PC-9 (cell line): ENCODE data around the gene MVB12B. TPM values are rescaled to one million over a fixed set of nuclear protein-coding genes. Genes with fewer than 3 reads are reported as not detected.

Source experiments
- BruUV-seq: library from RNA; stranded (reverse); fragments of 400-500 nt; replicated peaks from 2 replicates; lab custom pipeline; 2021; lab: Mats Ljungman, UMichigan
- CTCF ChIA-PET: fragments of 300-600 bp; sonication (Branson Sonifier 250); formaldehyde crosslinking; loops from one replicate; lab custom pipeline; 2022; ENCODE audit warnings: antibody characterized with exemption; lab: Charles Lee
- POLR2A ChIA-PET: fragments of 300-600 bp; sonication (Branson Sonifier 250); formaldehyde crosslinking; loops from one replicate; lab custom pipeline; 2022; ENCODE audit warnings: antibody characterized with exemption; ENCODE audit not compliant: unreplicated experiment; lab: Charles Lee
- DNase-seq, 2 experiments: peaks; one replicate each; pipeline versions ENCODE4 v3.0.0 to v3.0.0-alpha.2; 2015 to 2022; ENCODE audit warnings: mixed read lengths in 1 of 2
- H2AFZ ChIP-seq: fragments of 200-600 bp; sonication (generic); 2 replicates; pipeline ENCODE4 v1.8.1; 2017; ENCODE audit warnings: antibody characterized with exemption
- H3F3A ChIP-seq: fragments of 200-600 bp; sonication (generic); 2 replicates; pipeline ENCODE4 v1.8.1; 2017; ENCODE audit warnings: antibody characterized with exemption, mild to moderate bottlenecking, low read depth; ENCODE audit not compliant: insufficient read depth
- H3K27ac ChIP-seq: fragments of 200-600 bp; sonication (generic); 2 replicates; pipeline ENCODE4 v1.6.1; 2016; ENCODE audit warnings: mixed run types
- H3K27me3 ChIP-seq: fragments of 200-600 bp; sonication (generic); 2 replicates; pipeline ENCODE4 v1.6.1; 2016; ENCODE audit warnings: low read depth, mixed run types; ENCODE audit not compliant: insufficient read depth
- H3K36me3 ChIP-seq: fragments of 200-600 bp; sonication (generic); 2 replicates; pipeline ENCODE4 v1.6.1; 2016; ENCODE audit warnings: low read depth, mixed run types
- H3K4me1 ChIP-seq: fragments of 200-600 bp; sonication (generic); replicated peaks from 2 replicates; pipeline ENCODE4 v1.6.1; 2016; ENCODE audit warnings: mixed run types; ENCODE audit not compliant: insufficient read depth
- H3K4me2 ChIP-seq: fragments of 200-600 bp; sonication (generic); 2 replicates; pipeline ENCODE4 v1.6.1; 2017; ENCODE audit warnings: mixed run types
- H3K4me3 ChIP-seq: fragments of 200-600 bp; sonication (generic); 2 replicates; pipeline ENCODE4 v1.6.1; 2016; ENCODE audit warnings: mixed run types
- H3K79me2 ChIP-seq: fragments of 200-600 bp; sonication (generic); 2 replicates; pipeline ENCODE4 v1.6.1; 2017; ENCODE audit warnings: low read depth, mixed run types
- H3K9me2 ChIP-seq: fragments of 200-600 bp; sonication (generic); 2 replicates; pipeline ENCODE4 v1.8.1; 2017; ENCODE audit warnings: mild to moderate bottlenecking; ENCODE audit not compliant: insufficient read depth
- H3K9me3 ChIP-seq: fragments of 200-600 bp; sonication (generic); 2 replicates; pipeline ENCODE4 v1.8.1; 2016; ENCODE audit warnings: low read depth; ENCODE audit not compliant: insufficient read depth
- H4K20me1 ChIP-seq: fragments of 200-600 bp; sonication (generic); 2 replicates; pipeline ENCODE4 v1.8.1; 2017; ENCODE audit not compliant: insufficient read depth
- CTCF ChIP-seq: fragments of 200-600 bp; sonication (generic); conservative IDR thresholded peaks from 2 replicates; pipeline ENCODE4 v1.6.1; 2017; ENCODE audit warnings: mixed run types, antibody characterized with exemption, mild to moderate bottlenecking, moderate library complexity
- EZH2 ChIP-seq: fragments of 200-600 bp; sonication (generic); IDR thresholded peaks from 2 replicates; pipeline ENCODE4 v1.8.0; 2017; ENCODE audit warnings: antibody characterized with exemption, low read depth
- intact Hi-C: fragments of 100-400 bp; cut with micrococcal nuclease; formaldehyde crosslinking; loops from one replicate; pipeline ENCODE4 v1.10.0; 2022; ENCODE audit not compliant: unreplicated experiment
- total RNA-seq: library from RNA; stranded (reverse); gene quantifications from 2 replicates; pipeline ENCODE4 v1.2.3, GENCODE V29; 2021

The MVB12B gene
- total RNA-seq, 1 experiment from 2014 or later: 8.8 TPM

GRCh38 chr9:126435626-126436025 is 109.0 kb downstream of the MVB12B start:
- Histone ChIP-seq H2AFZ (no peak overlapping the region), H3F3A (no peaks in the 10 kb centered on the region), H3K27ac (no peak overlapping the region), H3K9me2 (no peaks in the 10 kb centered on the region), H3K4me3 (no peak overlapping the region), H3K27me3 (no peaks in the 10 kb centered on the region), H3K9me3 (no peaks in the 10 kb centered on the region), H3K4me2 (no peak overlapping the region), H3K4me1 (0 out of 2 replicates have a peak, but pooled peaks cover 3% of the 10 kb centered on the region), H3K79me2 (no peaks in the 10 kb centered on the region), H3K36me3 (no peaks in the 10 kb centered on the region), H4K20me1 (no peaks in the 10 kb centered on the region; the same call in 1 of the 2 replicates)
- DNase-seq: no peak
- TF ChIP-seq CTCF (no peak), EZH2 (no peak)
- intact Hi-C loops: no loop called here
- POLR2A ChIA-PET: no interaction called here
- CTCF ChIA-PET: no interaction called here
- BruUV-seq: no TSS peak

GRCh38 chr9:126436545-126437267 is 110.1 kb downstream of the MVB12B start:
- Histone ChIP-seq H3K36me3 (no peaks in the 10 kb centered on the region), H3K9me3 (no peaks in the 10 kb centered on the region), H2AFZ (no peak overlapping the region), H3K79me2 (no peaks in the 10 kb centered on the region), H3F3A (no peaks in the 10 kb centered on the region), H3K9me2 (no peaks in the 10 kb centered on the region), H4K20me1 (no peaks in the 10 kb centered on the region; the same call in 1 of the 2 replicates), H3K27ac (no peak overlapping the region), H3K4me1 (0 out of 2 replicates have a peak, but pooled peaks cover 3% of the 10 kb centered on the region), H3K27me3 (no peaks in the 10 kb centered on the region), H3K4me2 (no peak overlapping the region), H3K4me3 (no peak overlapping the region)
- POLR2A ChIA-PET: no interaction called here
- intact Hi-C loops: no loop called here
- BruUV-seq: no TSS peak
- DNase-seq: no peak
- CTCF ChIA-PET: no interaction called here
- no peak for TF ChIP-seq CTCF
- no peak for TF ChIP-seq EZH2

GRCh38 chr9:126437268-126437666 is 110.6 kb downstream of the MVB12B start:
- ChIA-PET POLR2A (no interaction called here), CTCF (no interaction called here)
- DNase-seq: no peak
- intact Hi-C loops: no loop called here
- Histone ChIP-seq H3K79me2 (no peaks in the 10 kb centered on the region), H3K9me3 (no peaks in the 10 kb centered on the region), H3K9me2 (no peaks in the 10 kb centered on the region), H3F3A (no peaks in the 10 kb centered on the region), H3K27me3 (no peaks in the 10 kb centered on the region), H3K27ac (no peak overlapping the region), H4K20me1 (no peaks in the 10 kb centered on the region; the same call in 1 of the 2 replicates), H2AFZ (no peak overlapping the region), H3K36me3 (no peaks in the 10 kb centered on the region), H3K4me2 (no peak overlapping the region), H3K4me3 (no peak overlapping the region), H3K4me1 (0 out of 2 replicates have a peak, but pooled peaks cover 3% of the 10 kb centered on the region)
- no TSS peak for BruUV-seq
- TF ChIP-seq EZH2: no peak
- TF ChIP-seq CTCF: no peak
